ENCODE results near the gene TBX1.

The TBX1 gene

GRCh38 chr22:19779685-19780268 is 19.2 kb downstream of the TBX1 start:
- Histone ChIP-seq H3K36me3 (no peaks in the 10 kb centered on the region), H3K9me3 (no peaks in the 10 kb centered on the region), H3K27ac (no peak overlapping the region), H3K4me3 (ENCODE audit: low read depth in 1 of 2, low read length in 1 of 2) (no peak overlapping the region), H3K4me1 (ENCODE audit: control insufficient read depth in 1 of 2, insufficient read depth in 1 of 2, low read depth in 1 of 2, low read length in 1 of 2) (no peaks in the 10 kb centered on the region), H3K27me3 (peaks cover 52% of the 10 kb centered on the region)
- no peak for TF ChIP-seq CTCF (IDR thresholded peaks at IDR 0.05)

GRCh38 chr22:19782533-19782932 is 22.0 kb downstream of the TBX1 start:
- H3K9me3 ChIP-seq = no peaks in the 10 kb centered on the region
- no peak for TF ChIP-seq CTCF (IDR thresholded peaks at IDR 0.05)
- no peak overlapping the region for H3K4me3 ChIP-seq (ENCODE audit: low read depth in 1 of 2, low read length in 1 of 2)
- H3K4me1 ChIP-seq (ENCODE audit: control insufficient read depth in 1 of 2, insufficient read depth in 1 of 2, low read depth in 1 of 2, low read length in 1 of 2) = no peaks in the 10 kb centered on the region
- no peaks in the 10 kb centered on the region for H3K36me3 ChIP-seq
- H3K27ac ChIP-seq = no peak overlapping the region
- H3K27me3 ChIP-seq = peaks cover 32% of the 10 kb centered on the region

GRCh38 chr22:19783586-19784383 is 23.2 kb downstream of the TBX1 start:
- Histone ChIP-seq H3K4me1 (ENCODE audit: control insufficient read depth in 1 of 2, insufficient read depth in 1 of 2, low read depth in 1 of 2, low read length in 1 of 2) (no peaks in the 10 kb centered on the region), H3K27me3 (peaks cover 24% of the 10 kb centered on the region), H3K36me3 (no peaks in the 10 kb centered on the region), H3K27ac (no peak overlapping the region), H3K9me3 (no peaks in the 10 kb centered on the region), H3K4me3 (ENCODE audit: low read depth in 1 of 2, low read length in 1 of 2) (no peak overlapping the region)
- TF ChIP-seq CTCF (IDR thresholded peaks at IDR 0.05) = no peak

- Histone ChIP-seq H3K36me3 (no peaks in the 10 kb centered on the region), H3K4me3 (ENCODE audit: low read depth in 1 of 2, low read length in 1 of 2) (no peak overlapping the region), H3K27ac (no peak overlapping the region), H3K9me3 (no peaks in the 10 kb centered on the region), H3K27me3 (peaks cover 17% of the 10 kb centered on the region), H3K4me1 (ENCODE audit: control insufficient read depth in 1 of 2, insufficient read depth in 1 of 2, low read depth in 1 of 2, low read length in 1 of 2) (no peaks in the 10 kb centered on the region)
- TF ChIP-seq CTCF (IDR thresholded peaks at IDR 0.05) = no peak
Measured at GRCh38 chr22:19784384-19785175, 24.0 kb downstream of the TBX1 start.

GRCh38 chr22:19785461-19786263 is 25.1 kb downstream of the TBX1 start:
- H3K4me1 ChIP-seq (ENCODE audit: control insufficient read depth in 1 of 2, insufficient read depth in 1 of 2, low read depth in 1 of 2, low read length in 1 of 2) = no peaks in the 10 kb centered on the region
- TF ChIP-seq CTCF (IDR thresholded peaks at IDR 0.05) = no peak
- H3K36me3 ChIP-seq = no peaks in the 10 kb centered on the region
- no peak overlapping the region for H3K27ac ChIP-seq
- H3K27me3 ChIP-seq = peaks cover 8% of the 10 kb centered on the region
- no peak overlapping the region for H3K4me3 ChIP-seq (ENCODE audit: low read depth in 1 of 2, low read length in 1 of 2)
- H3K9me3 ChIP-seq = no peaks in the 10 kb centered on the region
